Neural cell (in vitro differentiated cells): Measurements from ENCODE around the gene BIRC7.

Experiments used
- RAD21 ChIP-seq: fragments of 450-650 bp; conservative IDR thresholded peaks from 2 replicates; pipeline ENCODE4 v1.6.1; 2014; ENCODE audit warnings: antibody characterized with exemption, mild to moderate bottlenecking, moderate library complexity
- SMC3 ChIP-seq: fragments of 450-650 bp; conservative IDR thresholded peaks from 2 replicates; pipeline ENCODE4 v1.6.1; 2014; ENCODE audit warnings: antibody characterized with exemption, mild to moderate bottlenecking, moderate library complexity; ENCODE audit not compliant: poor library complexity
- TF ChIP-seq, protein P1 (sequence below): IDR thresholded peaks from 2 replicates; pipeline ENCODE4 v1.6.1; 2012; ENCODE audit warnings: borderline replicate concordance
- TF ChIP-seq, protein P2 (sequence below): fragments of 450-650 bp; IDR thresholded peaks from 2 replicates; pipeline ENCODE4 v1.5.1; 2014; ENCODE audit warnings: antibody characterized with exemption, mild to moderate bottlenecking, moderate library complexity; ENCODE audit not compliant: poor library complexity, severe bottlenecking

DNA sequence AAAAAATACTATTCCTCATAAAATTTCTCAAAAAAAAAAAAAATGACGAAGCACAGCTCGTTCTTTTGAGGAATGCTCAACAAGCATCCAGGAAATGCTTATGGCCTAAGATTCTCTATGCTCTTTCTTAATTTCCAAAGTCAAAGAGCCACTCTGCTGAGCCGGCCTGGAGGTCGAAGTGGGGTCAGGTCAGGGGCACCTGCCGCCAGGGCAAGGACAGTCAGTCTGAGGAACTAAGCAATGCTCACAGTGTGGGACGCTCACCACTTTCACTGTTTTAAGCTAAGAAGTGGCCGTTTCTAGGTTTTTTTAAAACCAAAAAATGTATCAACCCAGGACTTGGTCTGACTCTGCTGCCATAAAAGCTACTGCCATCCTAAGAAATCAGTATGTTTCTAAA lies 37.1 kb upstream of the BIRC7 start:
- TF ChIP-seq, protein P1, sequence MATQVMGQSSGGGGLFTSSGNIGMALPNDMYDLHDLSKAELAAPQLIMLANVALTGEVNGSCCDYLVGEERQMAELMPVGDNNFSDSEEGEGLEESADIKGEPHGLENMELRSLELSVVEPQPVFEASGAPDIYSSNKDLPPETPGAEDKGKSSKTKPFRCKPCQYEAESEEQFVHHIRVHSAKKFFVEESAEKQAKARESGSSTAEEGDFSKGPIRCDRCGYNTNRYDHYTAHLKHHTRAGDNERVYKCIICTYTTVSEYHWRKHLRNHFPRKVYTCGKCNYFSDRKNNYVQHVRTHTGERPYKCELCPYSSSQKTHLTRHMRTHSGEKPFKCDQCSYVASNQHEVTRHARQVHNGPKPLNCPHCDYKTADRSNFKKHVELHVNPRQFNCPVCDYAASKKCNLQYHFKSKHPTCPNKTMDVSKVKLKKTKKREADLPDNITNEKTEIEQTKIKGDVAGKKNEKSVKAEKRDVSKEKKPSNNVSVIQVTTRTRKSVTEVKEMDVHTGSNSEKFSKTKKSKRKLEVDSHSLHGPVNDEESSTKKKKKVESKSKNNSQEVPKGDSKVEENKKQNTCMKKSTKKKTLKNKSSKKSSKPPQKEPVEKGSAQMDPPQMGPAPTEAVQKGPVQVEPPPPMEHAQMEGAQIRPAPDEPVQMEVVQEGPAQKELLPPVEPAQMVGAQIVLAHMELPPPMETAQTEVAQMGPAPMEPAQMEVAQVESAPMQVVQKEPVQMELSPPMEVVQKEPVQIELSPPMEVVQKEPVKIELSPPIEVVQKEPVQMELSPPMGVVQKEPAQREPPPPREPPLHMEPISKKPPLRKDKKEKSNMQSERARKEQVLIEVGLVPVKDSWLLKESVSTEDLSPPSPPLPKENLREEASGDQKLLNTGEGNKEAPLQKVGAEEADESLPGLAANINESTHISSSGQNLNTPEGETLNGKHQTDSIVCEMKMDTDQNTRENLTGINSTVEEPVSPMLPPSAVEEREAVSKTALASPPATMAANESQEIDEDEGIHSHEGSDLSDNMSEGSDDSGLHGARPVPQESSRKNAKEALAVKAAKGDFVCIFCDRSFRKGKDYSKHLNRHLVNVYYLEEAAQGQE = no peak
- TF ChIP-seq, protein P2, sequence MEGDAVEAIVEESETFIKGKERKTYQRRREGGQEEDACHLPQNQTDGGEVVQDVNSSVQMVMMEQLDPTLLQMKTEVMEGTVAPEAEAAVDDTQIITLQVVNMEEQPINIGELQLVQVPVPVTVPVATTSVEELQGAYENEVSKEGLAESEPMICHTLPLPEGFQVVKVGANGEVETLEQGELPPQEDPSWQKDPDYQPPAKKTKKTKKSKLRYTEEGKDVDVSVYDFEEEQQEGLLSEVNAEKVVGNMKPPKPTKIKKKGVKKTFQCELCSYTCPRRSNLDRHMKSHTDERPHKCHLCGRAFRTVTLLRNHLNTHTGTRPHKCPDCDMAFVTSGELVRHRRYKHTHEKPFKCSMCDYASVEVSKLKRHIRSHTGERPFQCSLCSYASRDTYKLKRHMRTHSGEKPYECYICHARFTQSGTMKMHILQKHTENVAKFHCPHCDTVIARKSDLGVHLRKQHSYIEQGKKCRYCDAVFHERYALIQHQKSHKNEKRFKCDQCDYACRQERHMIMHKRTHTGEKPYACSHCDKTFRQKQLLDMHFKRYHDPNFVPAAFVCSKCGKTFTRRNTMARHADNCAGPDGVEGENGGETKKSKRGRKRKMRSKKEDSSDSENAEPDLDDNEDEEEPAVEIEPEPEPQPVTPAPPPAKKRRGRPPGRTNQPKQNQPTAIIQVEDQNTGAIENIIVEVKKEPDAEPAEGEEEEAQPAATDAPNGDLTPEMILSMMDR = no peak
- TF ChIP-seq RAD21 = no peak
- no peak for TF ChIP-seq SMC3
